Measurements from ENCODE around the gene ARRB2. TPM values are rescaled to one million over a fixed set of nuclear protein-coding genes. Genes with fewer than 3 reads are reported as not detected.
"Not testable (repeated sequence)": the region's sequence is repeated elsewhere in the genome, so short reads cannot be mapped to it uniquely, and the experiment has no call there.

The ARRB2 gene
- 6.7 and 12.3 TPM in 2 replicates for total RNA-seq (2014; rRNA removed; shearing (Covaris generic))

GRCh38 chr17:4709794-4710692 lies at the start of gene ARRB2:
ARRB2 (plus strand) TSS chr17:4710632; CDS start chr17:4710722, 90 bp downstream.
- DNase-seq (ENCODE audit: low spot score), result peak; percentile 95

GRCh38 chr17:4663711-4664110 lies 46.7 kb upstream of the ARRB2 start:
- DNase-seq (ENCODE audit: low spot score), result no peak

- no peak for DNase-seq (ENCODE audit: low spot score)
Observed at GRCh38 chr17:4664230-4664629, 46.2 kb upstream of the ARRB2 start.

- no peak for DNase-seq (ENCODE audit: low spot score)
Observed at GRCh38 chr17:4665027-4665426, 45.4 kb upstream of the ARRB2 start.

GRCh38 chr17:4666296-4666695 lies 44.1 kb upstream of the ARRB2 start:
- DNase-seq (ENCODE audit: low spot score), result no peak

GRCh38 chr17:4667166-4667565 lies 43.3 kb upstream of the ARRB2 start:
- no peak for DNase-seq (ENCODE audit: low spot score)

- no peak for DNase-seq (ENCODE audit: low spot score)
Observed at GRCh38 chr17:4672055-4672630, 38.3 kb upstream of the ARRB2 start.

- no peak for DNase-seq (ENCODE audit: low spot score)
Observed at GRCh38 chr17:4672751-4673150, 37.7 kb upstream of the ARRB2 start.

- DNase-seq (ENCODE audit: low spot score), result no peak
Observed at GRCh38 chr17:4673169-4673568, 37.3 kb upstream of the ARRB2 start.

GRCh38 chr17:4673986-4674684 lies 36.3 kb upstream of the ARRB2 start:
- DNase-seq (ENCODE audit: low spot score), result no peak

GRCh38 chr17:4674685-4674998 lies 35.8 kb upstream of the ARRB2 start:
- DNase-seq (ENCODE audit: low spot score), result no peak

- no peak for DNase-seq (ENCODE audit: low spot score)
Observed at GRCh38 chr17:4675791-4676190, 34.6 kb upstream of the ARRB2 start.

GRCh38 chr17:4676791-4677190 lies 33.6 kb upstream of the ARRB2 start:
- DNase-seq (ENCODE audit: low spot score), result no peak

GRCh38 chr17:4678448-4679026 lies 31.9 kb upstream of the ARRB2 start:
- DNase-seq (ENCODE audit: low spot score), result peak; percentile 83

- DNase-seq (ENCODE audit: low spot score), result peak; percentile 67
Observed at GRCh38 chr17:4679658-4680057, 30.8 kb upstream of the ARRB2 start.

- DNase-seq (ENCODE audit: low spot score), result not testable (repeated sequence)
Observed at GRCh38 chr17:4683739-4684138, 26.7 kb upstream of the ARRB2 start.

- DNase-seq (ENCODE audit: low spot score), result not testable (repeated sequence)
Observed at GRCh38 chr17:4689872-4690271, 20.6 kb upstream of the ARRB2 start.

- DNase-seq (ENCODE audit: low spot score), result no peak
Observed at GRCh38 chr17:4690745-4691144, 19.7 kb upstream of the ARRB2 start.

GRCh38 chr17:4691686-4692085 lies 18.7 kb upstream of the ARRB2 start:
- no peak for DNase-seq (ENCODE audit: low spot score)

- DNase-seq (ENCODE audit: low spot score), result no peak
Observed at GRCh38 chr17:4693416-4693815, 17.0 kb upstream of the ARRB2 start.

GRCh38 chr17:4696437-4696805 lies 14.0 kb upstream of the ARRB2 start:
- DNase-seq (ENCODE audit: low spot score), result no peak

GRCh38 chr17:4699401-4700056 lies 10.9 kb upstream of the ARRB2 start:
- DNase-seq (ENCODE audit: low spot score), result not testable (repeated sequence)

Measured in A172 (cell line).